Pericardium fibroblast (primary cell): ENCODE results near the gene BTN2A1. TPM values are rescaled to one million over a fixed set of nuclear protein-coding genes. Genes with fewer than 3 reads are reported as not detected.

Experiments used
- total RNA-seq: library from RNA; depleted of rRNA; stranded (reverse); fragments of >200 nt; gene quantifications from 2 replicates; pipeline ENCODE4 v1.2.3, GENCODE V29; 2015

BTN2A1 gene
- total RNA-seq: 7.4 and 7.9 TPM in 2 replicates

DNA sequence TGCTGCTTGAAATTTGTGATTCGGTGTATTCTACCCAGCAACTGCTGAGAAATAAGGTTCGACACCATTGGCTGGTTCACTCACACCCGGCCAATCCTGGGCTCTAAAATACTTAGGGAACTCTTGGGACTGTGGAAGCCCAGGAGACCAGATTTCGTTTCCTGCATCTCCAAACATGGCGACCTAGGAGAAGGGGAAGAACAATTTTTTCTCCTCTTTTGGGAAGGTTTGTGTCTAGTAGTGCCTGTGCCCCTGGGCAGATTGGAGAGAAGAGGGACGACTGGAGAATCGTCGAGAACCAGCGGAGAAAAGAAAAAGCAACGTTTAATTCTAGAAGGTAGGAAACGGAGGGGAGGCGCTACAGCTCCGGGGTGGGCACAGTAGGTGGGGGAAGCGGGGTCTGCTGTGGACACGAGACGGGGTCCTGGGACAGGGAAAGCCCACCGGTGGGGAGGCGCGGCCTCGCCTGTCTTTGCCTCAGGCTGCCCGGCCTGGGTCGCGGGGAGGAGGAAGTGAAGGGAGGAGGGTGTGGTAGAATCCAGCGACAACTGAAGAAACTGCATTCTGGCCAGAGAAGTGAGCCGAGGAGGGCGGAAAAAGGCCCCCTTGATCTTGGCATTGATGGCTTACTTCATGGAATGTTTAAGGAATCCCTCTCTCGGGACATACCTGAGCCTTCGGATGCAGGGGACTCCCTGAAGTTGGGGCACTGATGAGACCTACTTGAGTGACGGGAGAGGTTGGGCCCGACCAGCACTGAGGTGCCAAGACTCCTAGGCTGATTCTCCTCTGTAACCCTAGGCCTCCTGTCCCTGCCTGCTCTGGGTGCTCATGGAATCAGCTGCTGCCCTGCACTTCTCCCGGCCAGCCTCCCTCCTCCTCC lies at the start of gene BTN2A1:
BTN2A1 (plus strand) TSS at position 150 of the 883 bp plus-strand sequence; CDS start at position 832, 682 bp downstream.

DNA sequence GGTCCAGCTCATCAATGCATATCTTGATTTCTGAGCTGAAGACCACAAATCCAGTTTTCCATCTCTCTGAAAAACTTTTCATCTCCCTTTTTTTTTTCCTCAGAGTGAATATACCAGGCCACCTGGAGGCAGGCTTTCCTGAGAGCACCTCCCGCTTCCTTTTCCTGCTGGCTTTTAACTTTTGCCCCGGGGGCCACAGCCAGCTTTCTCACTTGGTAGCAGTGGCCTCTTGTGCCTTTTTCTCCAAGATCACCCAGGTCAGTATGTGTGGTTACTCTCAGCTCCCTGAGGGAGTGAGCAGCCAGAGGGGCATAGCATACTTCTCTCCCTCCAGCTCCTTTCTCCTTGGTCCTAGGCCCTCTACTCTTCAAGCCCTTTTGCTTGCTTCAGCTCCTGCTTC lies 42.3 kb downstream of the BTN2A1 start, which contains the start of gene BTN1A1:
BTN1A1 (plus strand) TSS at position 202 of the 400 bp plus-strand sequence. CDS start 984 bp downstream, outside the sequence.

Other genes starting within 250 kb of the BTN2A1 start
- 4.2 and 14.9 TPM in 2 replicates for gene BTN3A2, start 92.8 kb upstream of the BTN2A1 start, total RNA-seq
- 2.0 and 2.5 TPM in 2 replicates for gene BTN2A2, start 74.8 kb upstream of the BTN2A1 start, total RNA-seq
- gene BTN3A1, start 55.7 kb upstream of the BTN2A1 start, total RNA-seq: 9.2 and 13.4 TPM in 2 replicates
- gene BTN3A3, start 17.5 kb upstream of the BTN2A1 start, total RNA-seq: 16.3 and 21.8 TPM in 2 replicates
- gene BTN1A1, start 42.3 kb downstream of the BTN2A1 start, total RNA-seq: not detected in 2 replicates
- 48.7 and 48.9 TPM in 2 replicates for gene HMGN4, start 80.4 kb downstream of the BTN2A1 start, total RNA-seq
- gene ABT1, start 139.0 kb downstream of the BTN2A1 start, total RNA-seq: 9.5 and 13.9 TPM in 2 replicates
- 8.4 and 11.8 TPM in 2 replicates for gene ZNF322, start 201.8 kb downstream of the BTN2A1 start, total RNA-seq